Measurements from ENCODE around the gene C16orf96.

C16orf96 gene

GRCh38 chr16:4603624-4604170, 47.6 kb downstream of the C16orf96 start:
- DNase-seq = no peak

- no peak for DNase-seq
Measured at GRCh38 chr16:4604401-4604800, 48.3 kb downstream of the C16orf96 start.

- peak; percentile 56 for DNase-seq
Measured at GRCh38 chr16:4606354-4606753, 50.2 kb downstream of the C16orf96 start.

GRCh38 chr16:4607841-4608703, 51.9 kb downstream of the C16orf96 start:
- DNase-seq = no peak

GRCh38 chr16:4608704-4608980, 52.5 kb downstream of the C16orf96 start:
- DNase-seq = no peak

GRCh38 chr16:4609200-4610010, 53.3 kb downstream of the C16orf96 start:
- no peak for DNase-seq

- DNase-seq = no peak
Measured at GRCh38 chr16:4610011-4611005, 54.2 kb downstream of the C16orf96 start.

GRCh38 chr16:4611337-4612021, 55.3 kb downstream of the C16orf96 start:
- no peak for DNase-seq

GRCh38 chr16:4612474-4612931, 56.4 kb downstream of the C16orf96 start:
- no peak for DNase-seq

GRCh38 chr16:4612977-4613635, 57.0 kb downstream of the C16orf96 start:
- no peak for DNase-seq

GRCh38 chr16:4613636-4614570, 57.8 kb downstream of the C16orf96 start:
- DNase-seq = no peak

- DNase-seq = peak; percentile 86
Measured at GRCh38 chr16:4614571-4615383, 58.6 kb downstream of the C16orf96 start, which contains the start of gene UBALD1. Gene UBALD1 (minus strand): TSS chr16:4614888. CDS start chr16:4614797, 91 bp downstream.

- DNase-seq = no peak
Measured at GRCh38 chr16:4615384-4616046, 59.4 kb downstream of the C16orf96 start.

- peak; percentile 99 for DNase-seq
Measured at GRCh38 chr16:4616047-4616811, 60.1 kb downstream of the C16orf96 start.

GRCh38 chr16:4617880-4618279, 61.7 kb downstream of the C16orf96 start:
- no peak for DNase-seq

- DNase-seq = no peak
Measured at GRCh38 chr16:4618645-4619418, 62.7 kb downstream of the C16orf96 start.

GRCh38 chr16:4623593-4623992, 67.5 kb downstream of the C16orf96 start:
- DNase-seq = no peak
